ENCODE results near the gene FAM193B. TPM values are rescaled to one million over a fixed set of nuclear protein-coding genes. Genes with fewer than 3 reads are reported as not detected.

Gene FAM193B
- total RNA-seq, 4 donors from 2014 or later: 77.1 to 205 (median 177) TPM

- DNase-seq: no peak
Observed at GRCh38 chr5:177513500-177513899, 40.9 kb downstream of the FAM193B start.

GRCh38 chr5:177512736-177513380 lies 41.5 kb downstream of the FAM193B start:
- no peak for TF ChIP-seq CTCF (IDR thresholded peaks at IDR 0.05)
- no peak for TF ChIP-seq POLR2A (IDR thresholded peaks at IDR 0.05)
- Histone ChIP-seq H3K27me3 (no peaks in the 10 kb centered on the region), H3K27ac (no peak overlapping the region), H3K9me3 (no peaks in the 10 kb centered on the region), H3K36me3 (peaks cover 0 to 54% (median 0%) of the 10 kb centered on the region in 3 donors), H3K4me1 (peaks cover 0 to 26% (median 13%) of the 10 kb centered on the region in 4 donors), H3K4me3 (no peak overlapping the region)
- no peak for DNase-seq

More at GRCh38 chr5:177513500-177513899, 40.9 kb downstream of the FAM193B start:
- Histone ChIP-seq H3K9me3 (no peaks in the 10 kb centered on the region), H3K27me3 (no peaks in the 10 kb centered on the region), H3K4me3 (no peak overlapping the region), H3K27ac (no peak overlapping the region), H3K36me3 (peaks cover 0 to 54% (median 0%) of the 10 kb centered on the region in 3 donors), H3K4me1 (peaks cover 0 to 22% (median 13%) of the 10 kb centered on the region in 4 donors)
- TF ChIP-seq CTCF (IDR thresholded peaks at IDR 0.05) (no peak), POLR2A (IDR thresholded peaks at IDR 0.05) (no peak)

GRCh38 chr5:177511796-177512675 lies 42.3 kb downstream of the FAM193B start:
- TF ChIP-seq CTCF (IDR thresholded peaks at IDR 0.05): no peak
- Histone ChIP-seq H3K9me3 (no peaks in the 10 kb centered on the region), H3K4me1 (peaks cover 0 to 21% (median 14%) of the 10 kb centered on the region in 4 donors), H3K27me3 (no peaks in the 10 kb centered on the region), H3K27ac (peak overlapping the region in 1 of 4 donors; percentile 92), H3K4me3 (no peak overlapping the region), H3K36me3 (peaks cover 0 to 54% (median 0%) of the 10 kb centered on the region in 3 donors)
- DNase-seq: no peak

GRCh38 chr5:177511181-177511580 lies 43.2 kb downstream of the FAM193B start:
- no peaks in the 10 kb centered on the region for H3K9me3 ChIP-seq
- H3K4me3 ChIP-seq: peak overlapping the region in 1 of 4 donors; percentile 57
- TF ChIP-seq POLR2A (IDR thresholded peaks at IDR 0.05) (no peak), CTCF (IDR thresholded peaks at IDR 0.05) (no peak)
- peaks cover 0 to 54% (median 0%) of the 10 kb centered on the region in 3 donors for H3K36me3 ChIP-seq
- peak overlapping the region in 3 of 4 donors; percentile 13 to 92 (median 74) for H3K27ac ChIP-seq
- DNase-seq: no peak
- peaks cover 0 to 19% (median 13%) of the 10 kb centered on the region in 4 donors for H3K4me1 ChIP-seq
- no peaks in the 10 kb centered on the region for H3K27me3 ChIP-seq

- TF ChIP-seq POLR2A (IDR thresholded peaks at IDR 0.05) (no peak), CTCF (IDR thresholded peaks at IDR 0.05) (no peak)
- peak overlapping the region in 3 of 4 donors; percentile 13 to 92 (median 74) for H3K27ac ChIP-seq
- H3K9me3 ChIP-seq: no peaks in the 10 kb centered on the region
- peaks cover 0 to 52% (median 0%) of the 10 kb centered on the region in 3 donors for H3K36me3 ChIP-seq
- peak in 2 of 3 donors; percentile 81 to 85 for DNase-seq
- peak overlapping the region in 2 of 4 donors; percentile 47 to 57 for H3K4me3 ChIP-seq
- H3K27me3 ChIP-seq: no peaks in the 10 kb centered on the region
- peaks cover 0 to 13% (median 7%) of the 10 kb centered on the region in 4 donors for H3K4me1 ChIP-seq
Observed at GRCh38 chr5:177510567-177511053, 43.8 kb downstream of the FAM193B start.

Measured in Peyer's patch (tissue), 4 donors.